HG03354 (cell line): ENCODE data around the gene CADM2.
A peak's percentile ranks its signal among the peaks of the same experiment; 100 is the strongest.

Experiments used
- ATAC-seq: cut with Tn5 transposase; IDR thresholded peaks from one replicate; pipeline ENCODE4 v1.9.1; 2021; ENCODE audit warnings: mild to moderate bottlenecking; ENCODE audit not compliant: unreplicated experiment, poor library complexity, severe bottlenecking

Gene CADM2

GRCh38 chr3:85508659-85509058 is 549.9 kb downstream of the CADM2 start:
- ATAC-seq = no peak

GRCh38 chr3:85516146-85516545 is 557.4 kb downstream of the CADM2 start:
- ATAC-seq = no peak

GRCh38 chr3:85524104-85524503 is 565.3 kb downstream of the CADM2 start:
- ATAC-seq = no peak

GRCh38 chr3:85525264-85525663 is 566.5 kb downstream of the CADM2 start:
- ATAC-seq = no peak

- no peak for ATAC-seq
Observed at GRCh38 chr3:85533586-85533985, 574.8 kb downstream of the CADM2 start.

GRCh38 chr3:85535517-85535916 is 576.7 kb downstream of the CADM2 start:
- ATAC-seq = no peak

- ATAC-seq = no peak
Observed at GRCh38 chr3:85539232-85539631, 580.4 kb downstream of the CADM2 start.

- ATAC-seq = no peak
Observed at GRCh38 chr3:85554153-85554552, 595.4 kb downstream of the CADM2 start.

- no peak for ATAC-seq
Observed at GRCh38 chr3:85560088-85560785, 601.4 kb downstream of the CADM2 start.

GRCh38 chr3:85567071-85567676 is 608.4 kb downstream of the CADM2 start:
- peak; percentile 79 for ATAC-seq

GRCh38 chr3:85570819-85571218 is 612.0 kb downstream of the CADM2 start:
- no peak for ATAC-seq

GRCh38 chr3:85571835-85572234 is 613.0 kb downstream of the CADM2 start:
- no peak for ATAC-seq

GRCh38 chr3:85572426-85572825 is 613.6 kb downstream of the CADM2 start:
- ATAC-seq = no peak

- no peak for ATAC-seq
Observed at GRCh38 chr3:85572978-85573377, 614.2 kb downstream of the CADM2 start.

GRCh38 chr3:85574006-85574705 is 615.4 kb downstream of the CADM2 start:
- ATAC-seq = no peak

GRCh38 chr3:85576091-85576690 is 617.4 kb downstream of the CADM2 start:
- ATAC-seq = peak; percentile 93

- no peak for ATAC-seq
Observed at GRCh38 chr3:85576697-85577200, 618.0 kb downstream of the CADM2 start.

GRCh38 chr3:85584779-85585356 is 626.1 kb downstream of the CADM2 start:
- ATAC-seq = peak; percentile 80

- no peak for ATAC-seq
Observed at GRCh38 chr3:85586018-85586417, 627.2 kb downstream of the CADM2 start.

GRCh38 chr3:85589145-85589544 is 630.4 kb downstream of the CADM2 start:
- ATAC-seq = no peak
